Coronary artery (tissue), 2 donors: Measurements from ENCODE around the gene B3GLCT.

Experiments used
- DNase-seq: peaks from one replicate; pipeline ENCODE4 v3.0.0-alpha.2; 2017; ENCODE audit warnings: low spot score
- H3K27ac ChIP-seq, 2 donors: fragments of 200-600 bp; sonication (generic); one replicate each; pipeline ENCODE4 v1.5.1; 2016 to 2019
- H3K4me3 ChIP-seq: fragments of 200-600 bp; sonication (generic); 2 replicates; pipeline ENCODE4 v1.5.1; 2016; ENCODE audit warnings: mild to moderate bottlenecking, moderate library complexity
- TF ChIP-seq, protein P1 (sequence below): fragments of 200-600 bp; sonication (generic); IDR thresholded peaks from one replicate; pipeline ENCODE4 v1.5.1; 2019; ENCODE audit warnings: antibody characterized with exemption

Gene B3GLCT

DNA sequence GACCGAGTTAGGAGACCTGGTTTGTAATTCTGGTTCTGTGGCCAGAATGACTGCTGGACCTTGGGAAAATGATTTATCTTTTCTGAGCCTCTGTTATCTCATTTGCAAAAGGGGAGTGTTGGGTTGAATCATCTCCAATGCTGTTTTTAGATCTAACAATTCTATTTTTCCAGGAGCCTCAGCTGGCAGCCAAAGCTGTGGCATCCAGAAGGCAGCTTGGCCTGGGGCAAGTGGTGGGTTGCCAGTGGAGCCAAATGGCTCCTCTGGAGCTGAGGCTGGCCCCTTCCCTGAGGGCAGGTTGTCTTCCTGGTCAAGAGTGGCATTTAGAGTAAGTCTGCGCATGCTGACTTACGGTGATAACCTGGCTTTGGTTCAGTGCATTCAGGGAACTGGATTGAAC is 21.3 kb downstream of the B3GLCT start:
- no peak overlapping the region for H3K27ac ChIP-seq
- DNase-seq = no peak
- TF ChIP-seq, protein P1, sequence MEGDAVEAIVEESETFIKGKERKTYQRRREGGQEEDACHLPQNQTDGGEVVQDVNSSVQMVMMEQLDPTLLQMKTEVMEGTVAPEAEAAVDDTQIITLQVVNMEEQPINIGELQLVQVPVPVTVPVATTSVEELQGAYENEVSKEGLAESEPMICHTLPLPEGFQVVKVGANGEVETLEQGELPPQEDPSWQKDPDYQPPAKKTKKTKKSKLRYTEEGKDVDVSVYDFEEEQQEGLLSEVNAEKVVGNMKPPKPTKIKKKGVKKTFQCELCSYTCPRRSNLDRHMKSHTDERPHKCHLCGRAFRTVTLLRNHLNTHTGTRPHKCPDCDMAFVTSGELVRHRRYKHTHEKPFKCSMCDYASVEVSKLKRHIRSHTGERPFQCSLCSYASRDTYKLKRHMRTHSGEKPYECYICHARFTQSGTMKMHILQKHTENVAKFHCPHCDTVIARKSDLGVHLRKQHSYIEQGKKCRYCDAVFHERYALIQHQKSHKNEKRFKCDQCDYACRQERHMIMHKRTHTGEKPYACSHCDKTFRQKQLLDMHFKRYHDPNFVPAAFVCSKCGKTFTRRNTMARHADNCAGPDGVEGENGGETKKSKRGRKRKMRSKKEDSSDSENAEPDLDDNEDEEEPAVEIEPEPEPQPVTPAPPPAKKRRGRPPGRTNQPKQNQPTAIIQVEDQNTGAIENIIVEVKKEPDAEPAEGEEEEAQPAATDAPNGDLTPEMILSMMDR = no peak
- H3K4me3 ChIP-seq = no peak overlapping the region

DNA sequence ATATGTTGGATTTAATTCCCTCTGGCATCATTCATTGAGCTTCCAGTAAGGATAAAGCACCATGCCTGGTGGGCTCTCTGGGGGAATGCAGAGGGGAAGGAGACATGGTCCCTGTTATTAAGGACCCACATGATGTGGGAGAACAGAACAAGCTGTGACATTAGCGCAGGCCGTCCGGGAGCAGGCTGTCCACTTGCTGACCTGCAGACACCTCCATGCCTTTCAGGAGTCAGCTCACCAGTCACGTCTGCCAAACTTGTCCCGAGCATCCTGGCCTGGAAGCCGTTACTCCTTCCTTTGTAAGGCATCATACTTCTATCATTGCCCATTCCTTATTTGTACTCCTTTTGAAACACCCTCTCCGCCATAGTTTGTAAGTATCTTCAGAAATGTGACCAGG is 23.4 kb downstream of the B3GLCT start:
- DNase-seq = no peak
- H3K4me3 ChIP-seq = no peak overlapping the region
- TF ChIP-seq, protein P1 = no peak
- H3K27ac ChIP-seq = no peak overlapping the region

DNA sequence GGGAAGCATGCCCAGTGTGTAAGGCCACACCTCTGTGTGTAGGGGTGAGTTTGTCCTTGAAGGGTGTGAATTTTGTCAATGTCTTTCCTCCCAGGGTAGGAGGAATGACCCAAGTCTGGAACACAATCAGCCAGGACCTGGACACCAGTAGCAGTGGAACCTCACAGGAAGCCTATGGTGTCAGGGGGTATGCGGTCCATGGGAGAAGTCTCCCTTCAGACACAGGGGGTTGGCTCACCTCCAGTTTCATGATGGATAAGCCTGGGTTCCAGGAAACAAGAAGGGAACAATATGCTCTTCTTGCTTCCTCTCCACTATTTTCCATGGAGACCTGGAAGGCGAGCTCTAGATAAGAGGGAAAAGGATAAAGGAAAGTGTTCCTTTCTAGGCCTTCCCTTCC is 23.9 kb downstream of the B3GLCT start:
- TF ChIP-seq, protein P1 = no peak
- Histone ChIP-seq H3K27ac (no peak overlapping the region), H3K4me3 (no peak overlapping the region)
- DNase-seq = no peak

DNA sequence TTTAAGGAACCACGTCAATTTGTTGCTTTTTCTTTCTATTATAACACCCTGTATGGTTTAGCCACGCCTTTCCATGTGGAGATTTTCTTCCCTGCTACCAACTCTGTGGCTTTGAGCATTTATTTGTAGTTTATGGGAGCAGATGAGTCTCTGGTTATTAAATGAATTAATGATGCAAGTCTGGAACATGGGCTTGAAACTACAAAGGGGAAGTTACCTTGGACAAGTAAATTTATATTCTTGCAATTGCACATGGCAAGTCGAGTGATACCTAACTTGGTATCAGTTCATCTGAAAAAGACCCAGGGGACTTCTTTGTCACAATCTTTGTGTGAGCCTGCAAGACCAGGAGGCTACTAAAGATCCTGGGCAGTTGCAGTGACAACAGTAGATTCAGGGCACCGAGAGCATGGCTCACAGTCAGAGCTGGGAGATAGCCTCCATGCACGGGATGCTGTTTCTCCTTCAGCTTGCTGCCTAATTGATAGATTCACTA is 24.4 kb downstream of the B3GLCT start:
- DNase-seq = no peak
- TF ChIP-seq, protein P1 = no peak
- no peak overlapping the region for H3K27ac ChIP-seq

DNA sequence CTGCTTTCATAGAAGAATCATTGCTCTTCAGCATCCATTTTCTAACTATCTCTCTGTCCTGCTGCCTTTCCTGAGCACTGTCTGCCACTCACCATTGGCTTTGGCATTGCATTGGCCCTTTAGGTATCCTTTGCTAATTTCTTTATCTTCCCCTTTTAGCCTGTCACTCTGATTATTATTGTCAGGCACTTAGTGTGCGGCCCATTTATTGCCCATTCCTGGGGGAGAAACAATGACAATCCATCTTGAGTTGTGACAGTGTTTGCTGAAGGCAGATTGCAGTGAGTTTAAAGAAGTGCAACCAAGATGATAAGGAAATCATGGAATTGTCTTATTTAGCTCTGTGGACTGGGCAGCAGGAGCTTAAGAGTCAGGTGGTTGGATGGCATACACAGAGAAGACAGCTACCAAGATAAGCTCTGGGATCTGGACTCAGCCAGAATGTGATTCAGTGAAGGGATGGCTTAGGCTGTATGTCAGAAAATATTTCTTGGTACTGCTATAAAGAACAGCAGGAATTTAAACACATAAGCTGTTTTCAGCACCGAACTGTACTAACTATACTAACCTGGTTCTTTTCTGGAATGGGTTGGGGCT is 25.3 kb downstream of the B3GLCT start:
- DNase-seq = no peak
- Histone ChIP-seq H3K4me3 (no peak overlapping the region), H3K27ac (no peak overlapping the region)
- TF ChIP-seq, protein P1 = no peak

More for the DNA sequence above, 24.4 kb downstream of the B3GLCT start:
- H3K4me3 ChIP-seq = no peak overlapping the region

DNA sequence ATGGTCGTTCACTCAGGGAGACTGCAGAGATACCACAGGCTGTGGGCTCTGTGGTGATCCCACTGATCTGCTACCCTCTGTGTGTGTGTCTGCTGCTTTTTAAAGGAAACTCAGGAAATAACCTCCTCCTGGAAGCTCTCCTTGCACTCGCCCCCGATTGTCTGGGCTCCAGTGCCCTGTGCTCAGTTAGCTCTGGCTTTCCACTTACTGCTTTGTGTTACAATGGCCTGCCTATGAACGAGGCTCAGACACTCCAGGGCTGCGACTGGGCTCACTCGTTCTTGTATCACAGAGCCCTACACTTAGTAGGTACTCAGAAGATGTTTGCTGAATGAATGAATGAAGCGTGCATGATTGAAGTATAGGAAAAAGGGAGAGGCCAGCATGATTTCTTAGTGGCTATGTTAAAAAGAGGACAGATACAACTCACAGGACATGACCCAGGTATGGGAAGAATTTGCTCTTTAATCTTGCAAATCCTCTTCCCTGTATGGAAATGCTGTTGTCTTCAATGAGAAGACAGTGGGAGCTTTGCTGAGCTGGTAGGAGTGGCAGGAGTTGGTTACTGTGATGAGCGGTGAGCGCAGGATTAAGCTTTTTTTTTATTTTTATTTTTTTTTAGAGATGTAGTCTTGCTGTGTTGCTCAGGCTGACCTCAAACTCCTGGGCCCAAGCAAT is 26.4 kb downstream of the B3GLCT start:
- H3K27ac ChIP-seq = no peak overlapping the region
- no peak overlapping the region for H3K4me3 ChIP-seq
- DNase-seq = no peak
- TF ChIP-seq, protein P1 = no peak

DNA sequence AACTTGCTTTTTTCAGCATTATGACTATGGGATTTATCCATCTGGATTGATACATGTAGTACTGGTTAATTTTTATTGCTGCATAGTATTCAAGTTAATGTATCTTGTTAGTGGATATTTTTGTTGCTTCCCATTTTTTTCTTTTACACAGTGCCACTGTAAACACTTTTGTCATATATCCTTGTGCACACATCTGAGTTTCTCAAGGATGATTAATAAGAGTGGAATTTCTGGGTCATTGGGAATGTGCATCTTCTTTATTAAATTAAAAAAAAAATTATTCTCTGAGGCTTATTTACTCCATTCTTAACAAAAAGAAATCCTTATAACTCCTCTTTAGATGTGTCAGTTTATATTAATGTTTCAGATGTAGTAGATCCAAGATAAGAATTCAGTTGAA is 27.3 kb downstream of the B3GLCT start:
- no peak for DNase-seq
- TF ChIP-seq, protein P1 = no peak
- H3K4me3 ChIP-seq = no peak overlapping the region
- no peak overlapping the region for H3K27ac ChIP-seq
